Lung (tissue), 12 donors: ENCODE measurements around the gene FHIP2A. TPM values are rescaled to one million over a fixed set of nuclear protein-coding genes. Genes with fewer than 3 reads are reported as not detected.
A peak's percentile ranks its signal among the peaks of the same experiment; 100 is the strongest.

Experiments
- ATAC-seq: fragments of 200-7000 bp; cut with Tn5 transposase; one replicate; pipeline ENCODE4 v1.9.1; 2020; ENCODE audit warnings: moderate number of reproducible peaks; ENCODE audit not compliant: insufficient read depth, low FRiP score
- DNase-seq, 3 donors: peaks; one replicate each; pipeline ENCODE4 v3.0.0-alpha.2; 2013 to 2017
- H3K27ac ChIP-seq, 2 donors: one replicate each; pipeline ENCODE4 v1.5.1; 2013; ENCODE audit warnings: mild to moderate bottlenecking in 2 of 2, moderate library complexity in 2 of 2, control low read depth in 1 of 2, inconsistent platforms in 1 of 2, low read depth in 1 of 2, low read length in 1 of 2
- H3K27me3 ChIP-seq, 3 donors: one replicate each; pipeline ENCODE4 v1.5.1; 2013; ENCODE audit warnings: low read length in 2 of 3; ENCODE audit not compliant: control insufficient read depth in 3 of 3, insufficient read depth in 3 of 3
- H3K36me3 ChIP-seq, 4 donors: one replicate each; pipeline ENCODE4 v1.5.1; 2013; ENCODE audit warnings: low read length in 4 of 4, mild to moderate bottlenecking in 1 of 4, moderate library complexity in 1 of 4; ENCODE audit not compliant: control insufficient read depth in 4 of 4, insufficient read depth in 4 of 4
- H3K4me1 ChIP-seq, 5 donors: one replicate each; pipeline ENCODE4 v1.5.1; 2013; ENCODE audit warnings: low read length in 5 of 5, mild to moderate bottlenecking in 2 of 5, moderate library complexity in 1 of 5; ENCODE audit not compliant: control insufficient read depth in 5 of 5, insufficient read depth in 5 of 5
- H3K4me3 ChIP-seq: one replicate; pipeline ENCODE4 v1.5.1; 2013; ENCODE audit warnings: mild to moderate bottlenecking, control low read depth, moderate library complexity
- H3K9ac ChIP-seq, 2 donors: one replicate each; pipeline ENCODE4 v1.5.1; 2013; ENCODE audit warnings: low read length in 2 of 2, control low read depth in 1 of 2; ENCODE audit not compliant: insufficient read depth in 1 of 2
- H3K9me3 ChIP-seq, 4 donors: one replicate each; pipeline ENCODE4 v1.5.1; 2013; ENCODE audit warnings: low read length in 3 of 4, mild to moderate bottlenecking in 1 of 4, moderate library complexity in 1 of 4; ENCODE audit not compliant: control insufficient read depth in 4 of 4, insufficient read depth in 3 of 4
- CTCF ChIP-seq: IDR thresholded peaks from 2 replicates; pipeline ENCODE4 v1.5.1; 2012; ENCODE audit warnings: mild to moderate bottlenecking; ENCODE audit errors: control extremely low read depth, extremely low read depth
- WGBS, 2 donors: extraction: QIAGEN DNeasy Blood & Tissue Kit; methylation state at CpG; one replicate each; pipeline ENCODE4 v1.1.7; 2013; 5-methylcytosine and 5-hydroxymethylcytosine counted together
- polyA plus RNA-seq, 2 donors: library from polyadenylated mRNA; stranded (reverse); fragments of 200-250 nt; gene quantifications; one replicate each; pipeline ENCODE4 v1.2.1, GENCODE V29; 2013
- total RNA-seq, 2 donors: library from RNA; depleted of rRNA in 1 of 2; stranded (reverse); fragments of >200 nt in 1 of 2; gene quantifications; one replicate each; pipeline ENCODE4 v1.2.1, GENCODE V29; 2014 to 2021
- donor health status: control.
- donor health status: control.
- donor health status: Bipolar disorder and iron deficiency.
- donor health status: healthy.
- donor health status: DM: yes; HTN: yes; CAD: no.

The FHIP2A gene
- total and polyA plus RNA-seq, 4 donors, result 7.9 to 44.7 (median 17.8) TPM

GRCh38 chr10:114824391-114824790, 2.8 kb downstream of the FHIP2A start:
- Histone ChIP-seq H3K36me3 (peaks cover 0 to 3% (median 0%) of the 10 kb centered on the region in 4 donors), H3K27ac (peak overlapping the region in 1 of 2 donors; percentile 9), H3K4me3 (no peak overlapping the region), H3K27me3 (no peaks in the 10 kb centered on the region), H3K9ac (peak overlapping the region in 1 of 2 donors; percentile 78), H3K9me3 (no peaks in the 10 kb centered on the region), H3K4me1 (peaks cover 1 to 21% (median 15%) of the 10 kb centered on the region in 5 donors)
- 76 to 86% methylated on average over 1 of the region's 1 CpG for WGBS, 2 donors
- no peak for TF ChIP-seq CTCF
- DNase-seq (peak in 1 of 3 donors; percentile 6), ATAC-seq (no peak)

- H3K9me3 ChIP-seq, result no peaks in the 10 kb centered on the region
- WGBS, 2 donors, result 66 to 75% methylated on average over 4 of the region's 4 CpGs
- DNase-seq (no peak), ATAC-seq (no peak)
- no peak overlapping the region for H3K9ac ChIP-seq
- TF ChIP-seq CTCF, result no peak
- H3K4me3 ChIP-seq, result no peak overlapping the region
- no peaks in the 10 kb centered on the region for H3K27me3 ChIP-seq
- peaks cover 1 to 25% (median 17%) of the 10 kb centered on the region in 5 donors for H3K4me1 ChIP-seq
- peak overlapping the region in 1 of 2 donors; percentile 74 for H3K27ac ChIP-seq
- H3K36me3 ChIP-seq, result peaks cover 0 to 3% (median 0%) of the 10 kb centered on the region in 4 donors
These were observed 4.1 kb downstream of the FHIP2A start for GRCh38 chr10:114825513-114826253.

GRCh38 chr10:114829160-114829909, 7.8 kb downstream of the FHIP2A start:
- Histone ChIP-seq H3K4me1 (peaks cover 0 to 17% (median 11%) of the 10 kb centered on the region in 5 donors), H3K9me3 (no peaks in the 10 kb centered on the region), H3K27ac (no peak overlapping the region), H3K27me3 (no peaks in the 10 kb centered on the region), H3K9ac (no peak overlapping the region), H3K36me3 (peaks cover 1 to 22% (median 14%) of the 10 kb centered on the region in 4 donors), H3K4me3 (no peak overlapping the region)
- no peak for TF ChIP-seq CTCF
- no peak for ATAC-seq
- DNase-seq, result no peak
- WGBS, 2 donors, result 89 to 95% methylated on average over 4 of the region's 4 CpGs
